Renal cortex interstitium (tissue), 11 donors: ENCODE results near the gene AANAT. TPM values are rescaled to one million over a fixed set of nuclear protein-coding genes. Genes with fewer than 3 reads are reported as not detected.

Source experiments
- DNase-seq, 11 donors: peaks; one replicate each; pipeline ENCODE4 v3.0.0-alpha.2; 2013; ENCODE audit warnings: low read depth in 9 of 11, low spot score in 4 of 11; ENCODE audit errors: extremely low read depth in 1 of 11
- polyA plus RNA-seq, 3 donors: library from polyadenylated mRNA; unstranded; fragments of 120-200 nt; gene quantifications; one replicate each; pipeline ENCODE4 v1.2.1, GENCODE V29; 2013; ENCODE audit not compliant: insufficient read length in 3 of 3

Gene AANAT
- polyA plus RNA-seq, 3 donors, result 0.12 to 0.37 (median 0.29) TPM

GRCh38 chr17:76478730-76479514 lies 11.5 kb downstream of the AANAT start:
- DNase-seq, result no peak

DNA sequence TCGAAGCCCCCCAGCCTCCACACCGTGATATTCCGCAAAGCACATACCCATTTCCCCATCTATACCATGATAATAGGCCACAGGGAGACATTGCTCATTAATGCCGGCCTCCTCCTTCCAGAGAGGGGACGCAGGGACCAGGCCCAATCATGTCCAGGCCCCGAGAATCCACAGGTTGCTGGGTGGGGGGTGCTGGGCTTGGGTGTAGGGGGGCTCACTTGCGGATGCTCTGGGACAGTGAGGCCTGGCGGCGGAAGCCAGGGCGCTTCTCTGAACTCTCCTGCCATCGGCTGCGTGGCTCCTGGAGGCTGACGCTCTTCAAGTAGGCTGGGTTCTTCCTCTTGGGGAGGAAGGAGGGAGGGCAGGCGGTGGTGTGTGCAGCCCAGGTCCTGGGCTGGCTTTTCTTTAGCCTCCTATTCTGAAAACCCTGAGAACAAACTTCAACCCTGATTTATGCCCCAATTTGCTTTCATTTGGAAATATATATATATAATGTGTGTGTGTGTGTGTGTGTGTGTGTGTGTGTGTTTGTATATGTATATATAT lies 12.2 kb downstream of the AANAT start:
- no peak for DNase-seq

DNA sequence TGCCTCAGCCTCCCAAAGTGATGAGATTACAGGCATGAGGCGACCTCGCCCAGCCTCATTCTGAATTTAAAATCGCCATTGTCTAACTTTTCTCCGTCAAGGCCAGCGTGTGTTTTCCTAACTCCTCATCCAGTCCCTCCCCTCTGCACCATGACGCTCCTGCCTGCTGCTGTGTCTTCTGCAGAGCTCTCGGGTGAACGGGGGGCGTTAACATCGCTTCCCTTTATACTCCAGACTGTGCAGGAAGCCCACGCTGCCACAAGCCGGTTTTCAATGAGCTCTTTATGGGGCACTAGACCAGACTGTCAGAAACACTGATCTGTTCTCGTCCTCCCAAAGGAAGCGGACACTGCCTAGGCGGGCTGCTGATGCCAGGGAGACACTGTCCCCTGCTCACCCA lies 13.2 kb downstream of the AANAT start:
- DNase-seq, result no peak

DNA sequence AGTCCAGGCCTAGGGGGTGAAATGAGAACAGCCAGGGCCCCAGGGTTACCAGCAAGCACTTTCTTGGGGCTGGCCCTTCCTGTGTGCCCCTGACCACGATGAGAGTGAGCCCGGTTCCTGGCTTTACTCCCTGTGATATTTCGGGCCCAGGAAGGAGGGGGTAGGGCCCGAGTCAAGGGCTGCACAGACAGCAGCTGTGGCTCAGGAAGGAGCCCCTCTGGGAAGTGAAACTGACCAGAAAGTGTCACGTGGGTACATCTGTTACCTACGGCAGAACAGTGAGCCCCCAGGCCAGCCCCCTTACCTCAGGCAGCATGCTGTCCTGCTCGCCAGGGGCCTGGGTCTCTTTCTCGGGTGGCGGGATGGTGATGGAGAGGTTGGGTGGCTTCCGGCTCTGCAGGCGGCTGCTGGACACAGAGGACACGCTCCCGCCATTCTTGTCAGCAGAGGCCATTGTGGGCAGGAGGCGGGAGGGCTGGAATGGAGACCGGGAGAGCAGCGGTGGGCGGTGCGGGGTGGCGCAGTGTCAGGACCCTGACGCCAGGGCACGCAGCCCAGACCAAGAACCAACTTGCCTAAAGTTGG lies 13.8 kb downstream of the AANAT start:
- DNase-seq, result no peak

- no peak for DNase-seq
Observed at GRCh38 chr17:76484228-76484725, 16.9 kb downstream of the AANAT start.

DNA sequence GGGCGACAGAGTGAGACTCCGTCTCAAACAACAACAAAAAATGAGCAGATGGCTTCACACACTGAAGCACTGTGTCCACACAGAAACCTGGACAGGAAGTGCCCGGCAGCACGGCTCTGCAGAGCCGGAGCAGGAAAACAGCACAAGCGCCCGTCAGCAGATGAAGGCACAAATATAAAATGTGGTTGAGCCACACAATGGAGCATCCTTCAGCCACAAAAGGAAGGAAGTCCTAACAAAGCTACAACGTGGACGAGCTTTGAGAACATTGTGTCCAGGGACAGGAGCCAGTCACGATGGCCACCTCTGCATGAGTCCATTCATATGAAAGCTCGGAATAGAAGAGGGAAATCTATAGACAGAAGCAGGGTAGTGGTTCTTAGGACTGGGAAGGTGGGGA lies 18.2 kb downstream of the AANAT start:
- no peak for DNase-seq

DNA sequence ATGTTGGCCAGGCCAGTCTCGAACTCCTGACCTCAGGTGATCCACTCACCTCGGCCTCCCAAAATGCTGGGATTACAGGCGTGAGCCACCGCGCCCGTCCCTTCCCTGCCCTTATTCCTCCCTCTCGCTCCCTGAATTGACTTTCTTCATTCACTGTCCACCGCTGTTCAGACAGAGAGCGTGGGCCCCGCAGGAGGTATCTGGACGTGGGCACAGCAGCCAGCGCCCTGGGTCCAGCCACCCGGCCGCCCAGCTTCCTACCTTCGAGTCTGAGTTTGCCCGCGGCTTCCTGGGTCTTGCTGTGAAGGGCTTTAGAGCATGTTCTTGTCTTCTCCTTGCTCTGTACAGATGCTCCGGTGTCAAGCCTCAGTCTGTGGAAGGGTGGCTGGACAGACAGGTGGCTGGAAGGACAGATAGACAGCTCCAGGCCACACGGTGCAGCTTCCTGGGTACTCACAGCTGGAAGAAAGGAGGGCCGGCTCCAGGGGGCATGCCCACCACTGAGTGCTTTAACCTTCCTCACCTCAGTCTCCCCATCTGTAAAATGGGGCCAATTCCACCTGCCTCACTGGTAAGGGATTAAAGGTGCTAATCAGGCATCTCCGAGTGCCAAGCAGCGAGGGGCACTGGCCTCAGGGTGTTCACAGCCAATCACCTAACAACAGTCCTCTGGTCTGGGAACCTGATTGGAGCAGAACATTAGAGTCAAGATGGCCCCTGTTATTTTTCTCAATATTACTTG lies 20.2 kb downstream of the AANAT start:
- no peak for DNase-seq

- no peak for DNase-seq
Observed at GRCh38 chr17:76490112-76490710, 22.8 kb downstream of the AANAT start.

GRCh38 chr17:76491271-76492122 lies 24.1 kb downstream of the AANAT start:
- DNase-seq, result no peak

DNA sequence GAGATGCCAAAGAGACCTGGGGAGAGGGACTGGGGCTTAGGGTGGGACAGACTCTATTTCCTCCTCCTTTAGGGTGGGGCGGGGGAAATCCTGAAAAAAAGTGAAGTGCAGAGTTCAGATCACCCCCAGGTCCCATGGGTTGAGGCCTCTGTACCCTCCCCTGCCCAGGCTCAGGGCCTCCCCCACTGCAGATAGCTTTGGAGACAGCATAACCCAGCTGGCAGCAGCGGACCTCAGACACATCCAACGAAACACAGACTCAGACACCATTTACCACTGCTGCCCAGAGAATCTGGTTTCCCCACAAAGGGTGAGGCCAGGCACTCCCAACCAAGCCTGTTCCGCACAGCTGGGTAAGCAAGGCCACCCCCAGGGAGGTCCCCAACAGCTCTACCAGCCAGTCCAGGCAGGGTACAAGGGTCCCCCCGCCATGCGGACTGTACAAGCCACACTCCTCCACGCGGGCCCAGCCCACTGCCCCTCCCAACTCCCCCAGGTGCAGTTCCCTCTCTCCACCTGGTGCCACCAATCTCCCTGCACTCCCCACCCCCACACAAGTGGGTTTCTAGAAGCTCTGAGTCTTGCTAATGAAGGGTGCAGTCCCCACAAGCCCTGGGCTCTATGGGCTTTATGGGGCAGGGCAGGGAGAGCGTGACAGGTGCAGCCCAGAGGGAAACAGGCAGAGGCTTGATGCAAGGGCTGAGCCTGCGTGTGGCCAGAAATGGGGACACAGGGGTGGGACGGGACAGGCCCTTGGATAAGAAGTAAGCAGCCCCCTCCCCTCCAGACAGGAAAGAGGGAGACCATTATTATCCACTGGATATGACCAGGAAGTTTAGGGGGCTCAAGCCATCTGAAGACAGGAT lies 25.0 kb downstream of the AANAT start:
- DNase-seq, result no peak

GRCh38 chr17:76492989-76493501 lies 25.6 kb downstream of the AANAT start:
- DNase-seq, result no peak

- DNase-seq, result no peak
Observed at GRCh38 chr17:76493505-76494167, 26.2 kb downstream of the AANAT start.

DNA sequence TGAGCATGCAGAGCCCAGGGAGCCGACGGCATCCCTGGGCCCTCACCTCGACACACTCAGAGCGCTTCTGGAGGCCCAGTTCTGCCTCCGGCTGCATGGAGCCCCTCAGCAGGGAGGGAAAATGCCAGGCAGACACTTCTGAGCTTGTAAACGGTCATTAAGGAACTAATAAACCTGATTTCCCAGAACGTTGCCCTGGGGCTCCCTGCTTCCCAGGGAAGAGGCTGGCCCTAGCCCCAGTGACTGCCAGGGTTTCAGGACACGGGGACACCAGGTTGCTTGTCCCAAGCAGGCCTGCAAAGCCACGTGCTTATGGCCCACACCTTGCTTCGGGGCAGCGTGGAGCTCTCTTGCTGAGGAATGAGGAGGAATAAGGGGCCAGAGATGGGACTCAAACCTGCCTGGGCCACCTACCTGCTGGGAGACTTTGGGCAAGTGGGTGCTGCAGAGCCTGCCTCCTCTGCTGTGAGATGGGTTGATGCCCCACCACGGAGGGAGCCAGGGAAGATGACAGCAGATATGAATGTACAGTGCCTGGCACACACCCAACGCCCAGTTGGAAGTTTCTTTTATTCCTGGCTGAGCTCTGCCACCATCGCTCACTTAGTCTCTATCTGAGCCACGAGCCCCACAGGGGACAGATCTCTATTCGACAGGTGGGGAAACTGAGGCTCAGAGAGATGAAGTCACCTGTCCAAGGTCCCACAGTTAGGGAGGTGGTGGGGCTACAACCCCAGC lies 28.4 kb downstream of the AANAT start:
- DNase-seq, result no peak

DNA sequence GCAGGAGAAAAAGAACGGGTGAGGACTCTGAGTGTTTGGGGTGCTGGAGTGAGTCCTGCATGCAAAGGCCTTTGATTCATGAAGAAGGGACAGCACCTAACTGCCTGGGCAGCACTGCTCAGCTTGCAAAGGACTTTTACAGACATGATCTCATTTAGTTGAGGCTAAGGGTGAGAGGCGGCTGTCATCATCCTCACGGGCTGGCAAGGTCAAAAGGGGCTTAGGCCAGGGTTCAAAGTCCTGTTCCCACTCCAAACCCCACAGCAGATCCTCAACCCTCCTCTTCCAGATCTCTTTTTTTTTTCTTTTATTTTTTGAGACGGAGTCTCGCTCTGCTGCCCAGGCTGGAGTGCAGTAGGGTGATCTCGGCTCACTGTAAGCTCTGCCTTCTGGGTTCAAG lies 29.1 kb downstream of the AANAT start:
- no peak for DNase-seq

- no peak for DNase-seq
Observed at GRCh38 chr17:76497699-76497978, 30.2 kb downstream of the AANAT start.
